Natural killer cell treated with Interleukin-12 subunit alpha and Interleukin-12 subunit beta and Interleukin-15 and Interleukin-18, amount 100 ng/mL, for 72 hours (primary cell): ENCODE data around the gene HDX. TPM values are rescaled to one million over a fixed set of nuclear protein-coding genes. Genes with fewer than 3 reads are reported as not detected.
"Not testable (repeated sequence)": the region's sequence is repeated elsewhere in the genome, so short reads cannot be mapped to it uniquely, and the experiment has no call there.

Source experiments
- ATAC-seq, 2 donors: fragments of 150-1000 bp; cut with Tn5 transposase in 1 of 2; sonication (Bioruptor Pico), chemical (Tn5 transposase) in 1 of 2; 2 replicates each; pipeline ENCODE4 v1.10.0; 2021
- DNase-seq: peaks from one replicate; pipeline ENCODE4 v3.0.0; 2022; ENCODE audit warnings: low spot score
- H3K27ac Mint-ChIP-seq, 2 donors: 1 replicate in 1 of 2; 2 replicates in 1 of 2; pipeline ENCODE4 v1.8.0; 2022; ENCODE audit warnings: mixed read lengths in 2 of 2, mild to moderate bottlenecking in 1 of 2, moderate library complexity in 1 of 2
- H3K27me3 Mint-ChIP-seq, 2 donors: 1 replicate in 1 of 2; 2 replicates in 1 of 2; pipeline ENCODE4 v1.8.0; 2022; ENCODE audit warnings: mixed read lengths in 2 of 2
- H3K36me3 Mint-ChIP-seq: one replicate; pipeline ENCODE4 v1.8.0; 2022; ENCODE audit warnings: mixed read lengths
- H3K4me1 Mint-ChIP-seq, 2 donors: 1 replicate in 1 of 2; 2 replicates in 1 of 2; pipeline ENCODE4 v1.8.0; 2022; ENCODE audit warnings: low read depth in 2 of 2, mixed read lengths in 2 of 2, mild to moderate bottlenecking in 1 of 2
- H3K4me3 Mint-ChIP-seq: one replicate; pipeline ENCODE4 v1.8.0; 2022; ENCODE audit warnings: mixed read lengths
- H3K9me3 Mint-ChIP-seq: 2 replicates; pipeline ENCODE4 v1.8.0; 2022; ENCODE audit warnings: mixed read lengths
- total RNA-seq, 2 donors: library from RNA; stranded (reverse); gene quantifications; one replicate each; pipeline ENCODE4 v1.2.3, GENCODE V29; 2022

HDX gene
- total RNA-seq, 2 donors from 2014 or later = 3.9 to 4.4 TPM

GRCh38 chrX:84315946-84316345 lies 186.3 kb downstream of the HDX start:
- not testable (repeated sequence) for H3K27me3 Mint-ChIP-seq

More at GRCh38 chrX:84315946-84316345, 186.3 kb downstream of the HDX start:
- H3K27ac Mint-ChIP-seq, DNase-seq, H3K4me3 Mint-ChIP-seq, ATAC-seq, H3K4me1 Mint-ChIP-seq: not testable (repeated sequence)
- Mint-ChIP-seq H3K36me3 (peaks cover 15% of the 10 kb centered on the region), H3K9me3 (peaks cover 13% of the 10 kb centered on the region)
